GM12872 (cell line): ENCODE data around the gene ANAPC5.

ENCODE experiments used
- TF ChIP-seq, protein P1 (sequence below): IDR thresholded peaks from 3 replicates; pipeline ENCODE4 v1.5.1; 2011; ENCODE audit warnings: low read depth, mild to moderate bottlenecking, low read length, moderate library complexity; ENCODE audit not compliant: insufficient read depth

The ANAPC5 gene

DNA sequence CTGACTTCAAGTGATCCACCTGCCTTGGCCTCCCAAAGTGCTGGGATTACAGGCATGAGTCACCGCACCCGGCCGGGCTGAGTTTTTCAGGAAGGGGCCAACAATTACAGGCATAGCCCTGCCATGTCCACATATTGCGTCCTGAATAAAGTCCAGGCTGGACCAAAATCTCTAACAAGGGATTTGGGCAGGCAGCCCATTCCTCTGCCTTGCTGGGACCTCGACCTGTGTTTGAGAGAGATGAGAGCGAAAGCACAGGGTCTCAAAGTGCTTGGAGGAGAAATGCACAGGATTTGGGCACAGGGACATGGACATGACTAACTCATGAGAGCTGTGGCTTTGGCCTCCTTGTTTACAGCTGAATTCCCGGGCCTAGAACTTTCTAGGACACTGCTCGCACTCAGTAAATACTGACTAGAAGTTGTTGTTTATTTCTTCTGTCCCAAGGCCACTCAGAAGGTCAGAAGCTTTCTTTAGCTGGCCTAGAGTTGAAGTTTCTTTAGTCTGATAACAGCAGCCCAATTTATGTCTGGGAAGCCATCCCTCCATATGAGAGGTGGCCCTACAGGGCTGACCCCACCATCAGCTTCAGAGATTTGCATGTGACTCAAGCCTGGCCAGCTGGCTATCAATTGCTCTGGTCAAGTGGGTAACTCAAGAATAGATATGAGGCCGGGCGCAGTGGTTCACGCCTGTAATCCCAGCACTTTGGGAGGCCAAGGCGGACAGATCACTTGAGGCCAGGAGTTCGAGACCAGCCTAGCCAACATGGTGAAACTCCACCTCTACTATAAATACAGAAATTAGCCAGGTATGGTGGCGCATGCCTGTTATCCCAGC, 67.4 kb downstream of the ANAPC5 start:
- TF ChIP-seq, protein P1, sequence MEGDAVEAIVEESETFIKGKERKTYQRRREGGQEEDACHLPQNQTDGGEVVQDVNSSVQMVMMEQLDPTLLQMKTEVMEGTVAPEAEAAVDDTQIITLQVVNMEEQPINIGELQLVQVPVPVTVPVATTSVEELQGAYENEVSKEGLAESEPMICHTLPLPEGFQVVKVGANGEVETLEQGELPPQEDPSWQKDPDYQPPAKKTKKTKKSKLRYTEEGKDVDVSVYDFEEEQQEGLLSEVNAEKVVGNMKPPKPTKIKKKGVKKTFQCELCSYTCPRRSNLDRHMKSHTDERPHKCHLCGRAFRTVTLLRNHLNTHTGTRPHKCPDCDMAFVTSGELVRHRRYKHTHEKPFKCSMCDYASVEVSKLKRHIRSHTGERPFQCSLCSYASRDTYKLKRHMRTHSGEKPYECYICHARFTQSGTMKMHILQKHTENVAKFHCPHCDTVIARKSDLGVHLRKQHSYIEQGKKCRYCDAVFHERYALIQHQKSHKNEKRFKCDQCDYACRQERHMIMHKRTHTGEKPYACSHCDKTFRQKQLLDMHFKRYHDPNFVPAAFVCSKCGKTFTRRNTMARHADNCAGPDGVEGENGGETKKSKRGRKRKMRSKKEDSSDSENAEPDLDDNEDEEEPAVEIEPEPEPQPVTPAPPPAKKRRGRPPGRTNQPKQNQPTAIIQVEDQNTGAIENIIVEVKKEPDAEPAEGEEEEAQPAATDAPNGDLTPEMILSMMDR = no peak

DNA sequence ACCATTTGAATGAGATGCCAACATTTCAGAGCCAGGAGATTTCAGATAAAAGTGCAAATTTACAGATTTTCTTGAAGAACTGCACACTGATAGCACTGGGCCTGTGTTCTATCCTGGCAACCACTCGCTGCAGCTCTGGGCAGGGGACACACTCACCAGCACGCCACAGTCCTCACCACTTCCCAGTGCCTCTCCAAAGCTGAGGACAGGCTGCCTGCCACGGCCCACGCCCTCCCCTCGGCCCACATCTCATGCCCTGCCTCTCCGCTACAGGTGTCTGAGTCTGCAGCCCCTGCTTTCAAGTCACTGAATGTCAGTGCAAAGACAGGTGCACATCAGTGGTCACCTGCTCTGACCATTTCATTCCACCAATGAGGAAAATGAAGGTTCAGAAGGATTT, 68.4 kb downstream of the ANAPC5 start:
- TF ChIP-seq, protein P1 = no peak

DNA sequence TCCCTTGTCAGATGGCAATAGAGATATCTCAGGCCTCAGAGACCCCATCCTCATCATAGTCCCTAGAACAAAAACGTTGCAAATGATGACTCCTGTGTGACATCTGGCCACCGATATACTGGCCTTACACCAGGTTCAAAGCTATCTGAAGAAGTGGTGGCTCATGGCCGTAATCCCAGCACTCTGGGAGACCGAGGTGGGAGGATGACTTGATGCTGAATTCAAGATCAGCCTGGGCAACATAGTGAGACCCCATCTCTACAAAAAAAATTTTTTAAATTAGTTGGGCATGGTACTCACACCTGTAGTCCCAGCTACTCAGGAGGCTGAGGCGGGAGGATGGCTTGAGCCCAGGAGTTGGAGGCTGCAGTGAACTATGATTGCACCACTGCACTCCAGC, 68.8 kb downstream of the ANAPC5 start:
- TF ChIP-seq, protein P1 = no peak

DNA sequence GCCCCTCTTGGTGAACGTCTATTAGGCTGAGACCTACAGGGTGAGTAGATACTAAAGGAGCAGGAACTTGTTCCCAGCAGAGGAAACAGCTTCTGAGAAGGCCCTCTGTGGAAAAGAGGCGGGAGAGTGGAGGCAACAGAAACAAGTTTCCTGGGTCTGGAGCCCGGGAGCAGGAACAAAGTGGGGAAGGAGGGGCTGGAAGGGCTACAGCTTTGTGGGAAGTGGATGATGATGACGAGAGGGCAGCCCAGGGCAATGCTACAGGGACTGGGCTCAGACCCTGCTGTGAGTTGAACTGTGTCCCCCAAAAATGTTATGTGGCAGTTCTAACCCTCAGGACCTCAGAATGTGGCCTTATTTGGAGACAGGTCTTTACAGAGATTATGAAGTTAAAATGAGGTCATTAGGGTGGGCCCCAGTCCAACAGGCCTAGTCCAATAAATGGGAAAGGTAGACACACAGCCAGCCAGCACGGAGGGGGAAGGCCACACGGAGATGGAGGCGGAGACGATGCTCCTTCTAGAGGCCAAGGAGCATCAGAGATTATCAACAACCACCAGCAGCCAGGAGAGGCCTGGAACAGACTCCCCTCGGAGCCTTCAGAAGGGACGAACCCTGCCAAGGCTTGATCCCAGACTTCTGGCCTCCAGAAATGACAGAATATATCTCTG, 70.0 kb downstream of the ANAPC5 start:
- TF ChIP-seq, protein P1 = no peak

DNA sequence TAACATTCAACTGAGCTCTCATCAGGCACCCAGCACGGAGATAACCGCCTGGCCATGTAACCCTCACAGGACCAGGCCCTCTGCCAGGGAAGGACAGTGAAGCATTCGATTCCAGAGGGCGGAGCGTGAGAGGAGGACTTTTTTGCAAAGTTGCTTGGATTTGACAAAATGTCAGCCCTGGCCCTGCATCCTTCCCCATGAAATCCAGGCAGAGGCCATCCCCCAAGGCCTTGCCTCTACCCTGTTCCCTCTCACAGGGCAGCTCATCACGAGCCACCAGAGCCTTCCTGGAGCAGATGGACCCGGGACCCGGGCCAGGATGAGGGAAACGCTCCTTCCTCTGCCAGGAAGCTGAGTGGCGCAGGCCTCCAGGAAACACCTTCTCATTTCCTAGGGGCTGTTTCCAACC, 72.7 kb downstream of the ANAPC5 start:
- TF ChIP-seq, protein P1 = no peak

DNA sequence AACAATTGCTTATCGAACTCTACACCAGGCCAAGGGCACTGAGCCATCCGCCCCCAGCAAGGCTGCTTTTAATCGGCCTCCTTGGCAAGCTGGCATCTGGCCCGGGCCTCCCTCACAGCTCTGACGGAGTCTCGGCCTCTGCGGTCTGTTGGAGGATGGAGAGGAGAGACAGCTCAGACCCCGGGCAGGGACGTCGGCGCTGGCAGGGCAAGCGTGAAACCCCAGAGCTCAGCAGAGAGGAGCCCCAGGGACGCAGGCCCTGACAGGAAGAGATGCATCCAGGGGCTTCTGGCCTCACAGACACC, 73.2 kb downstream of the ANAPC5 start:
- TF ChIP-seq, protein P1 = no peak

DNA sequence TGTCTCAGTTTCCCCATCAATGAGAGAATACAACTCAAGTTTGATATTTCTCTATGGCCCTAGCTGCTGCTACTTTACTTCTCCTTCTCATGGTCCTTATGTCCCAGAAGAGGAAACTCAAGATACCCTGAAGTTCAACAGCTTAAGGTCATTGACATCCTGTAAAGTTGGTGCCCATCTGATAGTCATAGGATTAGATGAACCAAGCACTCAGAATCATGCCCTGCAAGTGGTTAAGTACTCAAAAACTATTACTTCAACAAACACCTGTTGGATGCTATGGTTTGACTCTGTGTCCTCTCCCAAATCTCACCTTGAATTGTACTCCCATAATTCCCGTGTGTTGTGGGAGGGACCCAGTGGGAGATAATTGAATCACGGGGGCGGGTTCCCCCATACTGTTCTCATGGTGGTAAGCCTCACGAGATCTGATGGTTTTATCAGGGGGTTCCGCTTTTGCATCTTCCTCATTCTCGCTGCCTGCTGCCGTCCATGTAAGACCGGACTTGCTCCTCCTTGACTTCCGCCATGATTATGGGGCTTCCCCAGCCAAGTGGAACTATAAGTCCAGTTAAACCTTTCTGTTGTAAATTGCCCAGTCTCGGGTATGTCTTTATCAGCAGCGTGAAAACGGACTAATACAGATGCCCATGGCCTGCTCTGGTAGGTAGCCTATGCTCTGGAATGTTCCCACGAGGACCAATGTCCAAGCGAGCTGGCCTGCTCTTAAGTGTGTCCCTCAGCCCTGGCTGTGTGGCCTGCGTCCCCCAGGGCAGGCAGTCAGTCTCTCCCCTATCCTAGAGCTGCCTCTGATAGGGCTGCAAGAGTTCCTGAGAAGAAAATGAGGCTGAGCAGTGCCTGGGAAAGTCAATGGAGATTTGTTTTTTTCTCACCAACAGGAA, 73.8 kb downstream of the ANAPC5 start:
- TF ChIP-seq, protein P1 = no peak
